Heart left ventricle (tissue), 13 donors: ENCODE measurements around the gene MYO6.

Experiments used
- CTCF ChIP-seq, 12 donors: fragments of 200-600 bp; sonication (generic) in 4 of 12; IDR thresholded peaks; one replicate each; pipeline versions ENCODE4 v1.5.0 to v1.8.0; 2018 to 2022; ENCODE audit warnings: antibody characterized with exemption in 12 of 12, mild to moderate bottlenecking in 5 of 12
- POLR2A ChIP-seq, 2 donors: fragments of 450-650 bp; IDR thresholded peaks; one replicate each; pipeline ENCODE4 v1.6.1; 2017; ENCODE audit warnings: antibody characterized with exemption in 2 of 2, mild to moderate bottlenecking in 2 of 2, moderate library complexity in 2 of 2
- donor health status: ischemic (EF 13 %, LVEDD 7.1; RV severe dilation, severe dysfunction).
- donor health status: DM: no; HTN: yes; CAD: no.
- donor health status: DM: no; HTN: no; CAD: no.
- donor health status: ischemic (EF 25% LVEDD 6.9; RV normal size, moderate dysfunction).
- donor health status: ischemic (EF 25% LVEDD 5.7; RV mildly dilated, moderate dysfunction).
- donor health status: ischemic (EF 35%, LVEDD 5.7; RV mildly dilated, moderate dysfunction).
- donor health status: nonischemic (EF 11% LVEDD 7.7; RV severe dilation, severe dysfunction).
- donor health status: DM: yes; HTN: yes; CAD: no.
- donor health status: PGD.
- donor health status: ischemic (EF 29% LVEDD 5.4; RV normal size, mild dysfunction).
- donor health status: nonischemic (EF 23%, LVEDD 6.1; RV moderate dilation, normal function).

- TF ChIP-seq CTCF (IDR thresholded peaks at IDR 0.05) (no peak), POLR2A (IDR thresholded peaks at IDR 0.05) (no peak)
Measured at GRCh38 chr6:75755704-75756103, 6.7 kb downstream of the MYO6 start.
